Neural cell (in vitro differentiated cells): ENCODE results near the gene ZDHHC18. TPM values are rescaled to one million over a fixed set of nuclear protein-coding genes. Genes with fewer than 3 reads are reported as not detected.
A peak's percentile ranks its signal among the peaks of the same experiment; 100 is the strongest.
"Not testable (repeated sequence)": the region's sequence is repeated elsewhere in the genome, so short reads cannot be mapped to it uniquely, and the experiment has no call there.

ENCODE experiments used
- H2AFZ ChIP-seq: fragments of 200-600, 300-800 bp; sonication (generic), shearing (Covaris generic); 2 replicates; pipeline ENCODE4 v1.6.0; 2014; ENCODE audit warnings: low read depth, mild to moderate bottlenecking, antibody characterized with exemption, low read length, moderate library complexity
- H3F3A ChIP-seq: fragments of 200-600 bp; shearing (Covaris generic); 2 replicates; pipeline ENCODE4 v1.6.1; 2016; ENCODE audit warnings: mild to moderate bottlenecking, moderate library complexity, mixed read lengths, antibody characterized with exemption, low read length; ENCODE audit not compliant: insufficient read depth, poor library complexity, severe bottlenecking
- H3K27ac ChIP-seq: fragments of 200-600, 300-800 bp; sonication (generic), shearing (Covaris generic); 2 replicates; pipeline ENCODE4 v1.5.1; 2014; ENCODE audit warnings: mild to moderate bottlenecking, low read length, moderate library complexity
- H3K27me3 ChIP-seq: fragments of 300-800, 200-600 bp; sonication (generic), shearing (Covaris generic); 2 replicates; pipeline ENCODE4 v1.6.0; 2014; ENCODE audit warnings: mild to moderate bottlenecking, low read depth, low read length, moderate library complexity; ENCODE audit not compliant: insufficient read depth
- H3K36me3 ChIP-seq: fragments of 300-800, 200-600 bp; sonication (generic), shearing (Covaris generic); 2 replicates; pipeline ENCODE4 v1.5.1; 2014; ENCODE audit warnings: mild to moderate bottlenecking, antibody characterized with exemption, low read length, moderate library complexity; ENCODE audit not compliant: insufficient read depth
- H3K4me2 ChIP-seq: fragments of 300-800, 200-600 bp; sonication (generic), shearing (Covaris generic); 2 replicates; pipeline ENCODE4 v1.6.0; 2014; ENCODE audit warnings: mild to moderate bottlenecking, low read length
- H3K4me3 ChIP-seq: fragments of 300-800, 200-600 bp; sonication (generic), shearing (Covaris generic); 2 replicates; pipeline ENCODE4 v1.5.1; 2014; ENCODE audit warnings: mild to moderate bottlenecking, low read length, moderate library complexity
- H3K79me2 ChIP-seq: fragments of 200-600 bp; shearing (Covaris generic); replicated peaks from 2 replicates; pipeline ENCODE4 v1.6.0; 2014; ENCODE audit warnings: mild to moderate bottlenecking, low read length, moderate library complexity; ENCODE audit not compliant: insufficient read depth
- H3K9ac ChIP-seq: fragments of 300-800, 200-600 bp; sonication (generic), shearing (Covaris generic); 2 replicates; pipeline ENCODE4 v1.6.1; 2016; ENCODE audit warnings: mild to moderate bottlenecking, low read length, mixed read lengths
- H3K9me2 ChIP-seq: fragments of 200-600 bp; shearing (Covaris generic); 2 replicates; pipeline ENCODE4 v1.6.1; 2016; ENCODE audit warnings: mild to moderate bottlenecking, low read length, mixed read lengths; ENCODE audit not compliant: insufficient read depth
- H3K9me3 ChIP-seq: fragments of 200-600, 300-800 bp; sonication (generic), shearing (Covaris generic); 2 replicates; pipeline ENCODE4 v1.6.1; 2016; ENCODE audit warnings: mild to moderate bottlenecking, mixed run types, low read length, moderate library complexity, mixed read lengths
- H4K20me1 ChIP-seq: fragments of 200-600 bp; shearing (Covaris generic); 2 replicates; pipeline ENCODE4 v1.6.1; 2016; ENCODE audit warnings: mild to moderate bottlenecking, mixed run types; ENCODE audit not compliant: insufficient read depth
- EP300 ChIP-seq: fragments of 450-650 bp; conservative IDR thresholded peaks from 2 replicates; pipeline ENCODE4 v1.6.1; 2014; ENCODE audit warnings: antibody characterized with exemption, mild to moderate bottlenecking, moderate library complexity; ENCODE audit not compliant: poor library complexity, severe bottlenecking
- EZH2 ChIP-seq: fragments of 200-600, 300-800 bp; shearing (Covaris generic), sonication (generic); IDR thresholded peaks from 2 replicates; pipeline ENCODE4 v1.6.1; 2014; ENCODE audit warnings: antibody characterized with exemption, low read length, borderline replicate concordance, mild to moderate bottlenecking; ENCODE audit not compliant: insufficient read depth, poor library complexity, severe bottlenecking
- MXI1 ChIP-seq: fragments of 450-650 bp; conservative IDR thresholded peaks from 2 replicates; pipeline ENCODE4 v1.6.1; 2014; ENCODE audit warnings: antibody characterized with exemption, mild to moderate bottlenecking; ENCODE audit not compliant: poor library complexity, severe bottlenecking
- POLR2AphosphoS5 ChIP-seq: IDR thresholded peaks from 2 replicates; pipeline ENCODE4 v1.6.1; 2012
- RAD21 ChIP-seq: fragments of 450-650 bp; conservative IDR thresholded peaks from 2 replicates; pipeline ENCODE4 v1.6.1; 2014; ENCODE audit warnings: antibody characterized with exemption, mild to moderate bottlenecking, moderate library complexity
- REST ChIP-seq: IDR thresholded peaks from 2 replicates; pipeline ENCODE4 v1.6.1; 2012; ENCODE audit warnings: borderline replicate concordance
- SMC3 ChIP-seq: fragments of 450-650 bp; conservative IDR thresholded peaks from 2 replicates; pipeline ENCODE4 v1.6.1; 2014; ENCODE audit warnings: antibody characterized with exemption, mild to moderate bottlenecking, moderate library complexity; ENCODE audit not compliant: poor library complexity
- TAF1 ChIP-seq: IDR thresholded peaks from 2 replicates; pipeline ENCODE4 v1.6.1; 2012; ENCODE audit warnings: low read depth
- polyA plus RNA-seq: library from polyadenylated mRNA; depleted of rRNA; stranded (reverse); fragments of >200 nt; gene quantifications from 2 replicates; pipeline ENCODE4 v1.2.3, GENCODE V29; 2014
- TF ChIP-seq, protein P1 (sequence below): fragments of 450-650 bp; IDR thresholded peaks from 2 replicates; pipeline ENCODE4 v1.5.1; 2014; ENCODE audit warnings: antibody characterized with exemption, mild to moderate bottlenecking, moderate library complexity; ENCODE audit not compliant: poor library complexity, severe bottlenecking

Gene ZDHHC18
- polyA plus RNA-seq, 1 donor from 2014 or later = 23.7 TPM

DNA sequence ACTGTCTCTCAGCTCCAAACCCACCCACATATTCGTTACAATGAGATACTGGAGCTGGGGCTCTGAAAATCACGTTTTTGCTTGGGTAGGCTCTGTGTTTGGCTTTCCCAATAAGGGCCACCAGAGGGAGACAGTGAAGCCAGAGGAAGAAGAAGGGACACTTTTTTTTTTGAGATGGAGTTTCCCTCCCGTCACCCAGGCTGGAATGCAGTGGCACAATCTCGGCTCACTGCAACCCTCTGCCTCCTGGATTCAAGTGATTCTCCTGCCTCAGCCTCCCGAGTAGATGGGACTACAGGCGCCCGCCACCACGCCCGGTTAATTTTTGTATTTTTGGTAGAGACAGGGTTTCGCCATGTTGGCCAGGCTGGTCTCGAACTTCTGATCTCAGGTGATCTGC lies 16.4 kb upstream of the ZDHHC18 start:
- H3F3A ChIP-seq, H3K9me3 ChIP-seq, H2AFZ ChIP-seq, H3K4me3 ChIP-seq, H3K9me2 ChIP-seq, H3K27ac ChIP-seq, H3K36me3 ChIP-seq, H4K20me1 ChIP-seq, H3K9ac ChIP-seq, H3K79me2 ChIP-seq, H3K27me3 ChIP-seq, H3K4me2 ChIP-seq: not testable (repeated sequence)
- TF ChIP-seq, protein P1, sequence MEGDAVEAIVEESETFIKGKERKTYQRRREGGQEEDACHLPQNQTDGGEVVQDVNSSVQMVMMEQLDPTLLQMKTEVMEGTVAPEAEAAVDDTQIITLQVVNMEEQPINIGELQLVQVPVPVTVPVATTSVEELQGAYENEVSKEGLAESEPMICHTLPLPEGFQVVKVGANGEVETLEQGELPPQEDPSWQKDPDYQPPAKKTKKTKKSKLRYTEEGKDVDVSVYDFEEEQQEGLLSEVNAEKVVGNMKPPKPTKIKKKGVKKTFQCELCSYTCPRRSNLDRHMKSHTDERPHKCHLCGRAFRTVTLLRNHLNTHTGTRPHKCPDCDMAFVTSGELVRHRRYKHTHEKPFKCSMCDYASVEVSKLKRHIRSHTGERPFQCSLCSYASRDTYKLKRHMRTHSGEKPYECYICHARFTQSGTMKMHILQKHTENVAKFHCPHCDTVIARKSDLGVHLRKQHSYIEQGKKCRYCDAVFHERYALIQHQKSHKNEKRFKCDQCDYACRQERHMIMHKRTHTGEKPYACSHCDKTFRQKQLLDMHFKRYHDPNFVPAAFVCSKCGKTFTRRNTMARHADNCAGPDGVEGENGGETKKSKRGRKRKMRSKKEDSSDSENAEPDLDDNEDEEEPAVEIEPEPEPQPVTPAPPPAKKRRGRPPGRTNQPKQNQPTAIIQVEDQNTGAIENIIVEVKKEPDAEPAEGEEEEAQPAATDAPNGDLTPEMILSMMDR = peak; percentile 40

GRCh38 chr1:26811057-26811456 lies 15.4 kb upstream of the ZDHHC18 start:
- Histone ChIP-seq H3K9me2 (no peaks in the 10 kb centered on the region), H3K27ac (no peak overlapping the region), H3K36me3 (no peaks in the 10 kb centered on the region), H3F3A (no peaks in the 10 kb centered on the region), H3K27me3 (no peaks in the 10 kb centered on the region), H3K9ac (no peak overlapping the region), H4K20me1 (no peaks in the 10 kb centered on the region), H2AFZ (no peak overlapping the region), H3K4me3 (no peak overlapping the region), H3K4me2 (no peak overlapping the region), H3K9me3 (no peaks in the 10 kb centered on the region), H3K79me2 (no peaks in the 10 kb centered on the region)
- TF ChIP-seq REST = no peak
- no peak for TF ChIP-seq RAD21
- no peak for TF ChIP-seq EZH2
- TF ChIP-seq, protein P1 = no peak
- TF ChIP-seq MXI1 = no peak
- no peak for TF ChIP-seq SMC3
- no peak for TF ChIP-seq POLR2AphosphoS5
- no peak for TF ChIP-seq TAF1
- no peak for TF ChIP-seq EP300
